GF-D8 (cell line): Measurements from ENCODE around the gene KRT81.

Experiments used
- DNase-seq: peaks from one replicate; lab custom pipeline; 2025; lab: John Stamatoyannopoulos, UW

The KRT81 gene

DNA sequence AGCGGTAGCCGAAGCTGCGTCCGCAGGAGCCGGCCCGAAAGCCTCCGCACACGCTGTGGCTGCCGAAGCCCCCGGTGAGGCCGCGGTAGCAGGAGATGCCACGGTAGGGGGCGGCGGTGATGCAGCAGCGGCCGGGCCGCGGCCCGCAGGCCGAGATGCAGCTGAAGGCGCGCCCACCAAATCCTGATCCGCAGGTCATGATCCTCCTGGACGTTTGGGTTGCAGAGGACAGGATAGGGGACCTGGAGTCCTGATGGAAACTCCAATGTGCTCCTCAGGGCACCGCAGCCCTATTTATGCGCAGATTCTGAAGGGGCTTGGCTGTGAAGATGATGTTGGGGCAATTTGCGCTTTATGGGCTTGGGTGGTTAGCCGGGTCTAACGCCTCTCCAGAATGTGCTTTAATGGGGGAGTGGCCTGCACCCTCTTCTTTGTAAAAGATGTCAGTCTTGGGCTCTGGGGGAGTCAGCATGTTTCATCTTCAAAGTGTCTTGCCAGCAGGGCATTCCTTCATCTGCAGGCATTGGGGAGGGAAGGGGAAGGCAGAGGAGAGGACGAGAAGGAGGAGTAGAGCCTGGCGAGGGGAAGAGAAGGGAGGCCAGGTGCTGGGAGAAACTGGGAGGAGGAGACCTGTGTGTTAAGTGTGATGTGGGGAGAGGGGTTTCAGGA, at the start of gene KRT81:
Gene KRT81 (minus strand): TSS at position 268 of the 669 bp plus-strand sequence. CDS start 69 bp downstream, at position 199.
- no peak for DNase-seq

DNA sequence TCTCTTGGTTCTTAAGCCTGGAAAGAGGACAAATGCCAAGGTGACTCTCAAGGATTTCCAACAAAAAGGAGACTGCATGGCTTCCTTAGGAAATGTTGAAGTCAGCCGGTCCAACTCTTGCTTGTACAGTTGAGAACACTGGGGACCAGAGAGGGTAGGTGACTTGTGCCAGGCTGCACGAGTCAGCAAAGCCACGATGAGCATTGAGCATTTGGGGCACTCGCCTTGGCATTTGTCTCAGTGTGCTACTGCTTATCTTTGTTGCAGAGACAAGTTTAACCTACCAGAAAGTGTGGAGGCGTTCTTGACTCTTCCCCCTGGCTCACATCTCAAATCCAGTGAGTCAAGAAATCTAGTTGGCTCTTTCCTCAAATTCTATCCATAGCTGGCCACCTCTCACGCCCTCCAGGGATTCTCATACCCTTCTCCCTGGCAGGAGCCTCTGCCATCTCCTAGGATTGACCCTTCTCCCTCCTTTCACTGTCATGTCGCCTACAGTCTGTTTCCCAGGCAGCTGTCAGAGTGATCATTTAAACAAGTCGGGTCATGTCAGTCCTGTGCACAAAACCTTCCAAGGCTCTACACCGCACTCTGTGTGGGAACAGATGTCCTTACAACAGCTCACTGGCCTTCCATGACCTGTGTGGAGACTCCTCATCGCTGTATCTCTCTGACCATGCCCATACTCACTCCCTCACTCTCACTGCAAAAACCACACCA, 47.1 kb upstream of the KRT81 start:
- no peak for DNase-seq

GRCh38 chr12:52337054-52337453, 45.7 kb upstream of the KRT81 start:
- no peak for DNase-seq

GRCh38 chr12:52336641-52337040, 45.3 kb upstream of the KRT81 start:
- DNase-seq = no peak

DNA sequence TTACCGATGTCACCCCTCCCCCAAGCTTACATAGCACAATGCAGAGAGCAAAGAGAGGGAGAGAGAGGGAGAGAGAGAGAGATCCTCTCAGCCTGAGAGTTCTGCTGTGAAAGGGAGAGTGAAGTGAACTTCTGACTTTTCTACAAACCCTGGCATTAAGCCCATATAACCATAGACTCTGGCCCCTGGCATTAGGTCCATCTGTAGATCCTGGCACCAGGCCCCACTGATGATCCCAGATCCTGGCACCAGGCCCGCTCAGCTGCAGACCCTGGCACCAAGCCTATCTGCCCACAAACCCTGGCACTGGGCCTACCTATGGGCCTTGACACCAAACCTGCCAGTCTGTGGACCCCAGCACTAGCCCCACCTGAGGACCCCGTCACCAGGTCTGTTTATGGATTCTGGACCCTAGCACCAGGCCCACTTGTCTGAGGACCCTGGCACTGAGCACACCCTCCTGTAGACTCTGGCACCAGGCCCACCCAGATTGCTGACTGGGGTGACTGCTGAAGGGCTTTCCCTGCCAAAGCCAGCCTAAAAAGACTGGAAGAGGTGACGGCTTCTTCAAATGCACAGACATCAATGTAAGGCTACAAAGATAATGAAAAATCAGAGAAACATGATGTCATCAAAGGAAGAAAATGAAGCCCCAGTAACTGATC, 44.4 kb upstream of the KRT81 start:
- no peak for DNase-seq

DNA sequence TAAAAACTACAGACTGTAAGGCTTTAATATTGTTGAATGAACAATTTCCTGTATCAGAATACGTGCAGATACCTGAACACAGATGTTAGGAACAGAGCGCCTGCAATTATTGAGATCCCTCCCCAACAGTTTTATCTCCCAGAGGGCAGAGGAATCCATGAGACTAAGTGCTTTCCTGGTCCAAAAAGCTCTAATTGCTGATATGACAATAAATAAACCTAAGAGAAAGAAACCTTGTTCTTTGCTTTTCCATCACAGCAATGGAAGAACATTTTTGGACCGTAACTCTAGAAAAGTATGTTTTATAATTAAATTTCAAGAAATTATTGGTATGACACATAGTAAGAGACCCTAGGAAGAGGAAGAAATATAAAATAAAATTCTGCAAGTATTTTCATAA, 42.9 kb upstream of the KRT81 start:
- no peak for DNase-seq

DNA sequence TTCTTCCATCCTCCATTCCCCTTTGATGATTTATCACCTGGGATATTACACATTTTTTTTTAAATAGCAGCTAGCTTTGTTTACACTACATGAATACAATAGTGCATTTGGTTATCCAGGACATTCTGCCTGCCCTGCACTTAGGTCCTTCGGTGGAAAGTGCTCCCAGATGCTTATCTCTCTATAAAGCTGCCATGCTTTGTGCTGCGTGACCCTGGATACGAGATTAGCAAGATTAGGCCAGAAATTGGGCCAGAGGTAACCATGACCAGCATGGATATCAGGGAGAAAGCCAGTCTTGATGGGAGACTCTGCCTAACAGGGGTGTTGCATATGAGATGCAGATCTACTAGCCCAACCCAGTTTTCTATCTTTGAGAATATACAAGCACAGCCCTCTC, 42.0 kb upstream of the KRT81 start:
- no peak for DNase-seq

DNA sequence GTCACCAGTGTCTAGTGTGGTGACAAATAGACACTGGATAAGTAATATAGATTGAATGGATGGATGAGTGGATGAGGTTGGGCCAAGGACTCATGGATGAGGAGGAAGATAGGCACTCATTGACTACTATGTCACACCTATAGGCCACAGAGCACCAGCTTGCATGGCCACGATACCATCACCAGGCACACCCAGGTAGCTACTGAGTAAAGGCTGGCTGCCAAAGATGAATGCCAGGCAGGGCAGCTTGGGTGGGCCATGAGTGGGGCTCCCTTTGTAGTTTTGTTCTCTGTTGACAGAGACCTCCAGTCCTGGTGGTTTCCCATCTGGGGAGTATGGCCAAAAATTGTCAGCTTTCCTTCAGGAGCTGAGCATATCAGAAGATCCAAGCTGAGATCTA, 41.0 kb upstream of the KRT81 start:
- no peak for DNase-seq

DNA sequence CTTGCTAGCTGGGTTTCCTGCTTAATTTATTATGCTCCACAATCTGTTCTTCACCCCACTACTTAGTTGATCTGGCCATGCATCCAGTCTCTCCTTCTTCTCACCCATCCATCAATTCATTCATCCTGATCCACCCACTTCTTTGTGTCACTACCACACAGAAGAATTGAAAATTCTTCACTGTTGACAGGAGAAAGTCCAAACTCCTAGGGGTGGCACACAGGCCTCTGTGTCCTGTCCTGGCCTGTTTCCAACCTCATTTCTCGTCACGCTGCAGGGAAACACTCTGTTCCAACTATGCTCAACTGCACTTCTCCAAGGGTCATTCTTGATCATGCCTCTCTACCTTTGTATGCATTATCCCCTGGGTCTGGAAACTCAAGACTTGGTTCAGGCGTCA, 40.5 kb upstream of the KRT81 start:
- no peak for DNase-seq

DNA sequence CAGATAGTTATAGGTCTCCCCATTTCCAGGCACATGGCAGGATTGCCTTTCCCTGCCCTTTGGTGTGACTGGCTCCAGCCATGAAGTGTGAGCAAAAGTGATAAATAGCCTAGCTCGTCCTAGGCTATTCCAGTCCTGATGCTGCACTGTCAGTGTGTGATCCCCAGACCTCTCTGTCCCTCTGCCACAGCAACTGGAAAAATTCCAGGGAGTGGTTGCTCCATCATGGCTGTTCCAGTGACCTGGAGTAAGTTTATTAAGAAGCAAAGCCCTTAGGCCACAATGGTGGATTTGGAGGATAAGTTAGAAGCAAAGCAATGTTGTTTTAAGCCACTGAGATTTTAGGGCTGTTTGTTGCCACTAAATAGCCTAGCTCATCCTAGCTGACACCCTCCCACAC, 39.7 kb upstream of the KRT81 start:
- DNase-seq = no peak

DNA sequence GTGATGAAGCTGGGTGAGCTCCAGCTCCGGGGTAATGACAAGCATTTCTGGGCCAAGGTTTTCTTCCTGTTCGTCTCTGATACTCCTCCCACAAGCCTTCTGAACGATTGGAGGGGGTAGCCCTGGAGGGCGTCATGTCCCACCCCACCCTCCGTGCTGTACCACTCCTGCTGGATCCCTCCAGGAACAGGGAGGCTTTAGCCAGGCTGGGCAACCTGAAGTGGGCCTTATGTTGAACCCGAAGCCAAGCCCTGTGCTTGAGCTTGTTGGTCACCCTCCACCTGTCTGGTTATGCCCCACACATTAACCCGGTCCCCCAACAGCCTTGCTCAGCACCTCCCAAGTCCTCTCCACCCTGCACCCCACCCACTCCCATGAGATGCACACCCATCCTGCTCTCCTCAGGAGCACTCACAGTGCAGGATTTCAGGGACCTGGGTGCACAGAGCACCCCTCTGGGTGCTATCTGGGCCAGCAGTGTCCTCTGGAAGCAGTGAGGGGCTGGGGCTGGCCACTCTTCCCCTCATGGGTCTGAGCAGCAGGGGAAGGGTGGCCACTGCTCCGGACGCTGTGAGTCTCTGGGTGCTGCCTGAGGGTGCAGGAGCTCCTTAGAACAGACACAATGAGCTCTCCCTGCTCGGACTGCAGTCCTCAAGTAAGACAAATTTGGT, 36.6 kb upstream of the KRT81 start:
- no peak for DNase-seq

DNA sequence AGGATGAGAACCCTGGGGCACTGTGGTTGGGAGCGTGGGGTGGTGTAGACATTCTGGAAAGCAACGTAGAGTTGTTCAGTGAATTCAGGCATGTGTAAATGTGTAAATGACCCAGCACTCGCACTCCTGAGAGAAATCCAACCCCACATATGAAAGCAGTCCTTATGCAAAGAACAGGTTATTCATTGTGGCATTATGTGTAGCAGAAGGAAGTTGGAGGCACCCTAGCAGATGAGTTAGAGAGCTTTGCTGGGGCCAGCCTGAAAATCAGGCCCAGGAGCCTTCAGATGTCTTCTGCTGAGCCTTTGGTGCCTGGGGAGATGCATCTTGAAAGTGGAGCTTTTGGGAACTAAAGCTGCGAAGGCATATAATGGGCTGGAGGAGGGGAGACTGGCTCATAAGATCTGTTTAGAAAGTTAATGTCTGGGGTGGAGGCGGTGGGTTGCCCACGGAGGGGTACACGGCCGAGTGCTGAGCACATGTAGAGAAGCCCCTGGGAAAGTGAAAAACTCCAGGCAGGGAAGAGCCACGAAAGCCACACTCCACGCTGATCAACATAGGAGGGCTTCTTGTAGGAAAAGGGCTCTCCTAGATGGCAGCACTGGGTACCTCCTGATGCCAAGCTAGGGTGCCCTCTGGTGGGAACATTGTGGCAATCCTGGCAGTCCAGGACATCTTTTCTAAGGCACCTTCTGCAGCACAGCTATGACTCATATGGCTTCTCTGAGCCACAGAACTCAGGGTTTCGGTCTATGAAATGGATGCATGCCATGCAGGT, 35.9 kb upstream of the KRT81 start:
- DNase-seq = peak; percentile 47

DNA sequence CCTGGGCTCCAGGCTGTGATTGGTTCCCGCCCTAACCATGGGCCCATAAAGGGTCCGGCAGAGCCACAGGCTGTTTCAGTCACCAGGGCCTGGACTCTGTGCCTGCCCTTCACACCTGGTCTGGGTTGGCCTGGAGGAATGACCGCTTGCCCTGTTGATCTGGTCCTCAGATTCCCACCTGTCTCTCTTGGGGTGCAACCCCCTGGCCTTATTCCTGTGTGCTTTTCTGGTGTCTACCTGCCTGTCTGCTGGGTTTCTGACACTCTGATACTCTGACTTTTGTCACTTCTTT, 32.8 kb upstream of the KRT81 start:
- DNase-seq = no peak

GRCh38 chr12:52323416-52324152, 32.2 kb upstream of the KRT81 start:
- DNase-seq = no peak

GRCh38 chr12:52323001-52323400, 31.7 kb upstream of the KRT81 start:
- no peak for DNase-seq

DNA sequence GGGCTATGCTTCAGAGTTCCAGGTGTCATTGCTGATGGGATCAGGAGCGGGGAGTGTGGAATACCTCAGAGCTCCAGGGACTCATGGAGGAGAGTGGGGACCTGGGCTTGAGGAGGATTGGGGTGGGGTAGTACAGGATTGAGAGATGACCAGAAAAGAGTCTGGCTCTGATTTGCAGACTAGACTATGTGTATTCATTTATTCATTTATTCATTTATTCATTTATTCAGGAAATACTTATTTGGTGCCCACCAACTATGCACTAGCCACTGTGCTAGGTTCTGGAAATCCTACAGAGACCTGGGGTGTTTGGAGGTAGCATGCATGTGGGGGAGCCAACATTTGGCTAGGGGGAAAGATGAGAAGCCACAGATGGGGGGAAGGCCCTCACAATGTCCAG, 30.7 kb upstream of the KRT81 start:
- DNase-seq = no peak

GRCh38 chr12:52321418-52321817, 30.1 kb upstream of the KRT81 start:
- DNase-seq = no peak

GRCh38 chr12:52320784-52321400, 29.6 kb upstream of the KRT81 start, which contains the start of gene KRT83:
KRT83 (minus strand) TSS chr12:52321398; CDS start chr12:52321335, 63 bp downstream.
- DNase-seq = no peak

DNA sequence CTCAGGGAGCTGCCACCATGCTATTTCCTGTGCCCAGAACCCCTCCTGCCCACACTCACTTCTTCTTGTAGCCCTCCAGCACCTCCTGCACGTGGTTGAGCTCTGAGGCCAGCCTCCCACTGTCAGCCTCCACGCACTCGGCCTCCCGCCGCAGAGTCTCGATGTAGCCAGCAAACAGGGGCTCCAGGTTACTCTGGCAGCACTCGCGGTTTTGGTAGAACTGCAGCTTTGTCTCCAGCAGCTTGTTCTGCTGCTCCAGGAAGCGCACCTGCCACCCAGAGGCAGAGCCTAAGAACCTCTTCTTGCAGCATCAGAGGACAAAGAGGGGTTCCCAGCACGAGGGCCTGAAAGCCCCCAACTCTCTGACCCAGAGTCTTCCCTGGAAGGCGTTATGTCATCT, 27.8 kb upstream of the KRT81 start:
- DNase-seq = no peak

GRCh38 chr12:52318241-52318990, 27.1 kb upstream of the KRT81 start:
- no peak for DNase-seq
